ENCODE measurements around the gene CLDN20.
"Not testable (repeated sequence)": the region's sequence is repeated elsewhere in the genome, so short reads cannot be mapped to it uniquely, and the experiment has no call there.

CLDN20 gene

DNA sequence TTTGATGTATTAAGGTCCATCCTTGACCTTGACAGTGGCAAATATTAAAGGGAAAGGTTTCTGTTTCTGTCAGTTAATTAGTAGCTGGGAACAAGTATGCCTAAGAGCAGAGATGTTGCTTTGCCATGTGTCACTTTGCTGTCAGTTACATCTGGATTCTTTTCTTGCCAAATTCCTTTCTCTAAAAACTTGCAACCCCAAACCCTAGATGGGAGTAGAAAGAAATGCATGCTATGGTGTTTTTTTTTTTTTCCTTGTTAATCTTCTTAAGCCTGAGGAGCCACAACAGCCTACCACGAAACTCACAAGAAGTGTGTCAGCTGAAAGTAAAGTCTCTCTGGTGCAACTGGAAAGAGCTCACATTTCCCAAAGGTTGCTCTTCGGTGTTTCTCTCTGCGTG, 18.0 kb upstream of the CLDN20 start:
- DNase-seq = no peak

DNA sequence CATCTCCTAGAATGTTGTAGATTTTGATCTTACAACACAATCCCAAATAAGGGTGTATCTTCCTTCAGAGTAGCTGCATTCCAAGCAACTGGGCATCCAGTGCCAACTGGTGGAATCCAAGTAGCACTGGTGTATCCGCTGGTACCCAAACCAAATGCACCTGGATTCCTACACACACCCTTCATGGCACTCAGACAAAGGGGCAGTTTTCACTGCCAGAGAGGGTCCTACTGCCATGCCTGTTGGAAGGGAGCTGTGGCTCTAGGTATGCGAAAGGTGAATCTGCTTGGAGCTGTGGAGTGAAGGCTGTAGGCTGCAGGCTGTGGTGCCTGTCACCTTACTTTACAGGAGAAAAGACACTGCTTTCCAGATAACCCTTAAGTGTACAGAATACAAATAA, 17.0 kb upstream of the CLDN20 start:
- no peak for DNase-seq

- no peak for DNase-seq
Measured at GRCh38 chr6:155247618-155248007, 16.2 kb upstream of the CLDN20 start.

DNA sequence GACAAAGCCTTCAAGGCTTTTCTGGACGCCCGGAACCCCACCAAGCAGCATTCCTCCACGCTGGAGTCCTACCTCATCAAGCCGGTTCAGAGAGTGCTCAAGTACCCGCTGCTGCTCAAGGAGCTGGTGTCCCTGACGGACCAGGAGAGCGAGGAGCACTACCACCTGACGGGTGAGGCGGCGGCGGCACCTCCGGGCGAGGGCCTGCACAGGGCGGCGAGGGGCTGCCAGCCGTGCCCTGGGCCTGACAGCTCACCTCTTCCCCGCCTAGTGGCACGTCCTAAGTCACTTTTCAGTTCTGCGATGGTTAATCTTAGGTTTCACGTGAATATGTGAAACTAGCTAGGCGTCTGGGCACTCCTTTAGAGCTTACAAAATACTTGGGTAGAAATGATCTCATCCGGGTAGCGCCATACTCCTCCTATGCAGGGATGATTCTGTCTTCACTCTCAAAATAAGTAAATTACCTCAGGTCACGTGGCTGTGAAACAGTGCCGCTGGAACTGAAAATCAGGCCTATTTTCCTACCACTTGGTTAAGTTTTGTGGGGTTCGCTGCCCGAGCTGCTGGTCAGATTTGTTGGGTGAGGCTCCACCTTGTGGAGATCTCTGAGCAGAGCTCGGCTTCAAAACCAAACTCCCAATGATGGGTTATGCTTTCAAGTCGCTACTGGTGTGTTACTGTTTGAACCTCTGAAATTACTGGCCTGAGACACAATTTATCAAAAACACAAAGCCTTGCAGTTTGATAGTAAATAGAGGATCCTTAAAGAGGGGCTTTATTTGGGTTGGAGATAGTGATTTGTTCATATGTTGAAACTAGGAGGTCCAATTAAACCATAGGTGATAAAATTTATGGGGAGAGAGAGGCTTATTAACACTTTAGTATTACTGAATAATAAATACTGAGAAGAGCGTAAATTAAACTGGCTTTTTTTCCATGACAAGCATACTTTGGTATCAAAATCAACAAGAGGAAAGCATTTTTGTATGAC, 15.5 kb upstream of the CLDN20 start:
- no peak for DNase-seq

- DNase-seq = no peak
Measured at GRCh38 chr6:155250701-155251381, 13.0 kb upstream of the CLDN20 start.

- no peak for DNase-seq
Measured at GRCh38 chr6:155252581-155252980, 11.2 kb upstream of the CLDN20 start.

- DNase-seq = no peak
Measured at GRCh38 chr6:155253337-155253736, 10.5 kb upstream of the CLDN20 start.

DNA sequence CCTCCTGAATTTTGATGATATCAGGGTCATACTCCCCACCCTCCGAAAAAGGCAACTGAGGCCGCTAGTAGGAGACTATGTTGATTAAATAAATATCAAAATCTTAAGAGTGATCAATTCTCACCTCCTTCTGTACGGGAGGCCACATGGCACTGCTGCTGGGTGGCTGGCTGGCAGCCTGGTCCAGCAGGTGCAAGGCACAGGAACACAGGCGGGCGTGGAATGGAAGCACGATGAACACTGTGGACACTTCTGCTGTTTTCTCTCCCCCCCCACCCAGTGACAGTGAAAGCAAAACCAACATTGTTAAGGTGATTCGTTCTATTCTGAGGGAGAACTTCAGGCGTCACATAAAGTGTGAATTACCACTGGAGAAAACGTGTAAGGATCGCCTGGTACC, 9.7 kb upstream of the CLDN20 start:
- no peak for DNase-seq

- DNase-seq = no peak
Measured at GRCh38 chr6:155256122-155256795, 7.6 kb upstream of the CLDN20 start.

GRCh38 chr6:155257796-155258195, 6.0 kb upstream of the CLDN20 start:
- DNase-seq = no peak

DNA sequence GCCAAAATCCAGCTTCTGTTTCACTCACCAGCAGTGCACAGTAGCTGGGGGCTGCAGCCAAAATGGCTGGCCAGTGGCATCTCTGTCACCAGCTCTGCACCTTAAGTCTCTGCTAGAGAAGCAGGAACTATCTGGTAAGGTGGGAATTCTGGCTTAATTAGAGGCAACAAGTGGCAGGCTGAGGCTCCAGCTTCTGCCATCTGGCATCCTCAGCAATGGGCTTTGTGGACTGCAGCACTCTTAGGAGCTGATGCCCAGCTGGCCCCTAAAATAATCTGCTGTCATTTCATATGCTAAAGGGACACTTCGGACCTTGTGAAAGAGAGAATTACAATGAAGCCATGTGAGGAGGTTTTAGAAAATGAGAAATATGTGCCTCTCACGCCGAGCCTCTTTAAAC, 4.6 kb upstream of the CLDN20 start:
- no peak for DNase-seq

- no peak for DNase-seq
Measured at GRCh38 chr6:155259897-155260296, 3.9 kb upstream of the CLDN20 start.

DNA sequence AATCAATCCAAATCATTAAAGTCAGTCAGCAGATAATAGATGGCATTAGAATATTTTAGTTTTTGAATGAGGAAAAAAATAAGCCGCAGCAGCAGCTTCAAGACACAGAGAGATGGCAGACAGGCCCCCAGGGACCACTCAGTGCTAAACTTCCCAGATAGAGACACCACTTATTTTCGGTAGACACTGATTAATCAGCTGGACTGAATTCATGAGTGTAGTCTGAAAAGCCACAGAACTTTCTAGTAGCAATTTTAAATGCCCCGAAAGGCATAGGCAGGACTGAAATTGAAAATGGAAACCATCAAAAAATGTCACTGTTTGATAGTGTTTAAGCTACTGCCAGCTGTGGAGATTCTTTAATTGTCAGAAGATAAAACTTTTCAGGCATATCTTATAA, 3.1 kb upstream of the CLDN20 start:
- DNase-seq = no peak

GRCh38 chr6:155261111-155261900, 2.5 kb upstream of the CLDN20 start:
- DNase-seq = no peak

- DNase-seq = no peak
Measured at GRCh38 chr6:155262655-155263054, 1.2 kb upstream of the CLDN20 start.

DNA sequence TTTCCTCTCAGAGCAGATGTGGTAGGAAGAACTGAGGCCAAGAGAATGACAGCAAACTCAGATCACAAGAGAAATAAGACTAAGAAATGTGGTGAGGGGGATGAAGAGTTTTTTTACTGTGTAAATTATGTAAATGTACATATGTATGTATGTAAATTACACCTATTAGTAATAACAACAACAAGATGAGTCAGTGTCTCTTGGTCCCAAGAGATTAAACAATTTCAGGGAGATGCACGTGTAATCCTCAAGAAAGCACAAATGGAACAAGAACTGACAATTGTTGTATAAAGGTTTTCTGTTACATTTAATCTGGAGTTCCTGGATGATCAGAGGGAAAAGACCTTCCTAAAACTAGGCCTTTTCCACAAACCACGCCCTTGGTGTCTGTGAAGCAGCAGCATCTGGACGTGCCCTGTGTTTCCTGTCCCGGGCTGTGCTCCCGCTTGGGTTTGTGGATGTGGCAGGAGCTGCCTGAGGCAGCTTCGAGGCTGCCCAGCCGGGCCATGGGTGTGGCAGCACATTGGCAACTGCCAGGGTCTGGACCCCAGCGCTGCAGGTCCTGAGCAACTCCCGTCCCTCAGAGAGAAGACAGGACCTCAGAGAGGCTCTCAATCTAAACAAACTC, 994 bp downstream of the CLDN20 start:
- DNase-seq = no peak

DNA sequence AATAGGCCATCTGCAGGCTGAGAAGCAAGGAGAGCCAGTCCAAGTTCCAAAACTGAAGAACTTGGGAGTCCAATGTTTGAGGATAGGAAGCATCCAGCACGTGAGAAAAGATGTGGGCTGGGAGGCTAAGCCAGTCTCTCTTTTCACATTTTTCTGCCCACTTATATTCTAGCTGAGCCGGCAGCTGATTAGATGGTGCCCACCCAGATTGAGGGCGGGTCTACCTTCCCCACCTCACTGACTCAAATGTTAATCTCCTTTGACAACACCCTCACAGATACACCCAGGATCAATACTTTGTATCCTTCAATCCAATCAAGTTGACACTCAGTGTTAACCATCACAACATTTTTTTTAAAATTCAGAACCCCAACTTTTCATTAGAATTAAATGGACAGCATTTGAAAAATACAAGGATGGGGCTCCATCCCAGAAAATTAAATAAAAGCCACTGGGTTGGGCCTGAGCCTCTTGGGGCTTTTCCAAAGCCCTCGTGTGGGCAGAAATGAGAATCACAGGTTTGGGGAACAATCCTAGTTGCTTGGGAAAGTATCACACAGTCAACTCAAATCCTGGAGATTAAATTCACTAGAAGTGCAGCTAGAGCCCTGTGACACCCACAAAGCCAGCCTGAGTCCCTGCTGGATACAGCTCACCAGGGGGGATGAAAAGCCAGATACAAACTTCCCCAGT, 2.2 kb downstream of the CLDN20 start:
- no peak for DNase-seq

DNA sequence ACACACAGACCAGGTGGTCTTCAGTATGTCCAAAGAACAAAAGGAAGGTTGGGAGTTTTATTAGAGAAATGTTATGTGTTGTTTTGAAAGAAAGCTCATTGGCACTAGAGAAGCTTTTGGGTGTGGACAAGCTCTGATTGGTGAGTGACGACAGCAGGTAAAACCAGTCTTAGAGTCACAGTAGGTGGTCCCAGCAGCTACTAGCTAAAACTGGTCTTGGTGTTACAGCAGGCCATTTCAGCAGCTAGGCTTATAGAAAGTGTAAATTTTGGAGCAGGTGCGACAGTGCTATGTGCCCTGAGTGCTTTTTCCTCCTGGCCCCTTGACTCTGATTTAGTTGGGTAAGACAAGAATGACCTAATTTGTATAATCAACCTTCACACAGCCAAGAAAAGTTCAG, 3.6 kb downstream of the CLDN20 start:
- DNase-seq = no peak

DNA sequence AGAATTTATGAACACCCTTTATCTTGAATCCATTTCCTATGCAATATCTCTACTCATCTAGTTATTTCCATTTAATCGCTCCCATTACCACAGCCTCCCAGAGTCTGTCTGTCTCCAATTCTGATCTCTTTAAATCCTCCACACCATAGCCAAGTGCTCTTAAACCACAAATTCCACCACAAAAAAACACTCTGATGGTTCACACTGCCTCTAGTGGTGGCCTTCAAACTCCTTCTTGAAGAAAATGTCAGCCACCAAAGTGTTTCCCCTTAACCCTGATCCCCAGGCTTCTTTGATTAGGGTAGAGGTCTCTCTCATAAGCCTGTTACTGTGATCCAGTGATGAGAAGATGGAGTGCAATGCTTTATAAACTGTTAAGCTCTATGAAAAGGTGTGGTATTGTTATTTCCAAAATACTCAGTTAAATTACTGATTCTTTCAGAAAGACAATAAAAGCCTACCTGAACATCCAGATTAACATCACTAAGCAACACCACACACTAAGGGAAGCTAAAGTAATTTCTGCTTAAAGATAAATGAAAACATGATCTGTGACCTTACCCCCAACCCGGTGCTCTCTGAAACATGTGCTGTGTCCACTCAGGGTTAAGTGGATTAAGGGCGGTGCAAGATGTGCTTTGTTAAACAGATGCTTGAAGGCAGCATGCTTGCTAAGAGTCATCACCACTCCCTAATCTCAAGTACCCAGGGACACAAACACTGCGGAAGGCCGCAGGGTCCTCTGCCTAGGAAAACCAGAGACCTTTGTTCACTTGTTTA, 4.5 kb downstream of the CLDN20 start:
- not testable (repeated sequence) for DNase-seq

GRCh38 chr6:155269765-155270164, 6.0 kb downstream of the CLDN20 start:
- DNase-seq = no peak

GRCh38 chr6:155270561-155271091, 6.8 kb downstream of the CLDN20 start:
- no peak for DNase-seq

Measured in NCI-H2107 (cell line).